ENCODE data around the gene MAST1.
"Not testable (repeated sequence)": the region's sequence is repeated elsewhere in the genome, so short reads cannot be mapped to it uniquely, and the experiment has no call there.

The MAST1 gene

DNA sequence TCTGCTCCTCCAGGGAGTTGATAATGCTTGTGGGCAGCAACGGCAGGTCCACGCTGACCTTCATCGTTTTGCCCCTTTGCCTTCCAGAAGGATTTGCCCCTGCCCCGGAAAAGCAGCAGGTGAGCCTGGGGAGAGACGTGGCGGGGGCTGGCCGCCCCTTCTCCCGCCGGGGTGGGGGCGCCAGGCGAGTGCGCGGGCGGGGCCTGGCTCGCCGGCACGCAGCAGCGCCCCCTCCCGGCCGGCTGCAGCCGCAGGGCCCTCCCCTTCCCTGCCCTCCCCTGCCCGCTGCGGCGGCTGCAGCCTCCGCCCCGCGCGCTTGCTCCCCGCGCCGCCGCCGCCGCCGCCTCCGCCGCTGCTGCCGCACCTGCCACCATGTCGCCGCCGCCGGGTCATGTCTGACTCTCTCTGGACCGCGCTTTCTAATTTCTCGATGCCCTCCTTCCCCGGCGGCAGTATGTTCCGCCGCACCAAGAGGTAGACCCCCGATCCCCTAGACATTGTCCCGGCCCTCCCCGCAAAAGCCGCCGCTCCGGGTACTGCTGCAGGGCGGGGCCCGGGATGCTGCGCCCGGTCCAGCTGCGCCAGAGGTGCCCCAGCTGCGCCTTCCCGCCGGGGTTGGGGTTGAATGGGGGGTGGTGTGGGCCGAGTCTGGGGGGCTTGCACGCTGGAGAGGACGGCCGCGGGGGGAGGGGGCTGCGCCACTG, at the start of gene MAST1:
Gene MAST1, plus strand, starts transcription at position 334 of the 704 bp plus-strand sequence. Its CDS starts 58 bp downstream, at position 392.
- DNase-seq: no peak

DNA sequence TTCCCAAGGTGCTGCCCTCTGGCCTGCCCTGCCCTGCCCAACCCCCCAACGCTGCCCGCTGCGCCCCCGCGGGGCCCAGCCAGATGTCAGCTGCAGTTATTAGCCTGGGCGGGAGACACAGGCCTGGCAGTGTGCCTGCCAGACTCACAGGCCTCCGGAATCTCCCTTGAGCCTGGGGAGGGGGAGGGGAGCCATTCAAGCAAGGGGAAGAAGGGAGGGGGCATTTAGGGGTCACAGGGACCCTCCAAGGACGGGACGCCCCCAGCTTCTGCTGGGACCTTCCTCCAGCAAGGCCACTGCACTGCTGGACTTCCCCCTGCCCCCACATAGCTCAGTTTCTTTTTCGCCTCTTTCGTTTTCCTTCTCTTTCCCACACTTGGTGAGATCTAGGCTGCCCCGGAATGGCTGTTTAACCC, 49.6 kb upstream of the MAST1 start:
- no peak for DNase-seq

- DNase-seq: peak; percentile 20
Observed at GRCh38 chr19:12789098-12789903, 49.0 kb upstream of the MAST1 start.

DNA sequence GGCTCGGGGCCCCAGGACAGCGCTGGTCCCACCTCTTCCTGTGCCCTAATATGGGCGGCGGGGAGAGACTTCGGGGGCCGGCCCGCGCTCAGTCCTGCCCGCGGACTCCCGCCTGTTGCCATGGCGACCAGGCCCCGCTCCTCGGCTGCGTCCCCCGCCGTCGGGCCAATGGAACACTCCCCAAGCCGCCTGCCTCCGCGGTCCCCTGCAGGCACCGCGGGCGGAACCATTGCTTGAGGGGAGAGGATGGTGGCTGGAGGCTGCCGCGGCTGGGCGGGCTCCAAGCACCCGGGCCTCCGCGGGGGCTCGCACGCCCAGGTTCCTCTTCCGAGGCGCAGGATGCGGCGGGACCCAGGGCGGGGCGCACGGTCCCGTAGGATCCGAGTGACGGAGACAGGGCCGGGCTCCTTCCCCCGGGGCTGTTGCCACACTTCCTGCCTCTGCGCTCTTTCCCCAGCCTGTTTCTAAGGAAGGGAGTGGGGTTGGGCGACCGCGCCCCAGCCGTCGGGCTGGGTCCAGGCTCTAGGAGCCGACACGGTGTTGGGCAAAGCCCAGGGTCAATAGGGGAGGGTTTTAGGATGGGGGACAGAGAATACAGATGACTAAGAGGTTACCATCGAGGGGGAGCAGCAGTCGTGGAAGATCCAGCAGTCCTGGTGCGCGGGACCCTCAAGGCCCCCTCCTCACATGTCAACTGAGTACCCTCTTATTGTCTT, 48.3 kb upstream of the MAST1 start:
- DNase-seq: peak; percentile 91

- DNase-seq: no peak
Observed at GRCh38 chr19:12790628-12791344, 47.5 kb upstream of the MAST1 start.

- peak; percentile 97 for DNase-seq
Observed at GRCh38 chr19:12791345-12792050, 46.8 kb upstream of the MAST1 start, which contains the start of gene JUNB. TSS of gene JUNB (plus strand) at chr19:12791486. CDS start at chr19:12791772, 286 bp downstream.

DNA sequence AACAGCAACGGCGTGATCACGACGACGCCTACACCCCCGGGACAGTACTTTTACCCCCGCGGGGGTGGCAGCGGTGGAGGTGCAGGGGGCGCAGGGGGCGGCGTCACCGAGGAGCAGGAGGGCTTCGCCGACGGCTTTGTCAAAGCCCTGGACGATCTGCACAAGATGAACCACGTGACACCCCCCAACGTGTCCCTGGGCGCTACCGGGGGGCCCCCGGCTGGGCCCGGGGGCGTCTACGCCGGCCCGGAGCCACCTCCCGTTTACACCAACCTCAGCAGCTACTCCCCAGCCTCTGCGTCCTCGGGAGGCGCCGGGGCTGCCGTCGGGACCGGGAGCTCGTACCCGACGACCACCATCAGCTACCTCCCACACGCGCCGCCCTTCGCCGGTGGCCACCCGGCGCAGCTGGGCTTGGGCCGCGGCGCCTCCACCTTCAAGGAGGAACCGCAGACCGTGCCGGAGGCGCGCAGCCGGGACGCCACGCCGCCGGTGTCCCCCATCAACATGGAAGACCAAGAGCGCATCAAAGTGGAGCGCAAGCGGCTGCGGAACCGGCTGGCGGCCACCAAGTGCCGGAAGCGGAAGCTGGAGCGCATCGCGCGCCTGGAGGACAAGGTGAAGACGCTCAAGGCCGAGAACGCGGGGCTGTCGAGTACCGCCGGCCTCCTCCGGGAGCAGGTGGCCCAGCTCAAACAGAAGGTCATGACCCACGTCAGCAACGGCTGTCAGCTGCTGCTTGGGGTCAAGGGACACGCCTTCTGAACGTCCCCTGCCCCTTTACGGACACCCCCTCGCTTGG, 46.1 kb upstream of the MAST1 start:
- DNase-seq: peak; percentile 72

DNA sequence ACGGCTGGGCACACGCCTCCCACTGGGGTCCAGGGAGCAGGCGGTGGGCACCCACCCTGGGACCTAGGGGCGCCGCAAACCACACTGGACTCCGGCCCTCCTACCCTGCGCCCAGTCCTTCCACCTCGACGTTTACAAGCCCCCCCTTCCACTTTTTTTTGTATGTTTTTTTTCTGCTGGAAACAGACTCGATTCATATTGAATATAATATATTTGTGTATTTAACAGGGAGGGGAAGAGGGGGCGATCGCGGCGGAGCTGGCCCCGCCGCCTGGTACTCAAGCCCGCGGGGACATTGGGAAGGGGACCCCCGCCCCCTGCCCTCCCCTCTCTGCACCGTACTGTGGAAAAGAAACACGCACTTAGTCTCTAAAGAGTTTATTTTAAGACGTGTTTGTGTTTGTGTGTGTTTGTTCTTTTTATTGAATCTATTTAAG, 45.4 kb upstream of the MAST1 start:
- no peak for DNase-seq

DNA sequence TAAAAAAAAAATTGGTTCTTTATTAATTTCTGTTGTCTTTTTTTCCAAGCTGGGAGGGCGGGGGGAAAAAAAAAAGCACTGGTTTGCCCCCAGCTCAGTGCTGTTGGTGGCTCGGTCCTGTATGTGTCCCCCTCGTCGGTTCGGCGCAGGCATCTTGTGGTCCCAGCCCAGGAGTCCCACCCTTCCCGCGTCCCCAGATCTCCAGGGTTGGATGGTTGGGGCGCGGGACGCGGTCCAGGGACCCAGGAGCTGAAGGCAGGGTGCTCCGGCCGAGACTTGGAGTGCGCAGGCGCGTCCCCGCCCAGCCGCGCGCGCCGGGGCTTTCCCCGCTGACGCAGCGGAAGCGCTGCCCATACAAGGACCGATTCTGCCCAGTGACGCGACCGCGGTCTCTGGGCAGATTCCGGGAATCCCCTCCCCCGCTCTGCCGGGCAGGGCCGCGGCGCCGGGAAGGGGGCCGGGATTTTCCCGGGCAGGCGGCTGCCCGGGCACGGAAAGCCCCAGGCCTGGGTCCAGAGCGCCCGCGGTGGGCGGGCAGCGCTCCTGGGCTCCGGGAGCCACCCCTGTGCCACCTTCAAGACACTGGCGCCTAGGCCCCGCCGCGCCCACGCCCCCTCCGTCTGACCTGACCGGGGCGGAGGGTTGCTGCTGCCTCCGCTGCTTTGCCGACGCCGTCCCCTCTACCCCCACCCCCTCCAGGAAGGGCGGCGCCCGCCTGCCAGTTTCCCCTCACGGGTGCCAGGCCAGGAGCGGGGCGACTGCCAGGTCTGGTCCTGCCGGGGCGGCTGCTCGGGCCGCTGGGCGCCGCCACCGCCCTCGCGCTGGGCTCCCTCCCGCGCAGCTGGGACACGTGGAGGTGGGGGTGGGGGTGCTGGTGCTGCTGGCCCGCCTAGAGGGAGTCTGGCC, 44.8 kb upstream of the MAST1 start:
- peak; percentile 89 for DNase-seq

DNA sequence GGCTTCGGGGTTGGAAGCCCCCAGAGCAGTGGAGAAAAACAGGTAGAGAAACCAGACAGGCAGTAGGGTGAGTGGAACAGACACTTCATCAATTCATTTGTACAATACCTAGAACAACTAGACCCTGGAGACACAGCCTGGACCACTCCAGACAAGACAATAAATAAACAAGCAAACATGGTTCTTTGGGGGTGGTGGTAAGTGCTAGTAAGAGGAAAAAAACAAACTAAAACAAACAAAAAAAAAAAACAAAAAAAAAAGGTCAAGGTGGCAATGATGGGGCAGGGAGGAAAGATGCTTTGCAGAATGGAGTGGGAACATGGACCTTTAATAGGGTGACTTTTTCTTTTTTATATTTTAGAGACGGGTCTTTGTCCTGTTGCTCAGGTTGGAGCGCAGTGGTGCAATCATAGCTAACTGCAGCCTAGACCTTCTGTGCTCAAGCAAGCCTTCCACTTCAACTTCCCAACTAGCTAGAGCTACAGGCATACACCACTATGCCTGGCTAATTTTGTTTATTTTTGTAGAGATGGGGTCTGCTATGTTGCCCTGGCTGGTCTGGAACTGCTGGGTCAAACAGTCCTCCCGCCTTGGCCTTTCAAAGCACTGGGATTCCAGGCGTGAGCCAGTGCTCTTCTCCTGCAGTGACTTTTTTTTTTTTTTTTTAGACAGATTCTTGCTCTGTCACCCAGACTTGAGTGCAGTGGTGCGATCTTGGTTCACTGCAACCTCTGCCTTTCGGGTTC, 43.9 kb upstream of the MAST1 start:
- DNase-seq: no peak

- DNase-seq: no peak
Observed at GRCh38 chr19:12794971-12795381, 43.3 kb upstream of the MAST1 start.

- peak; percentile 74 for DNase-seq
Observed at GRCh38 chr19:12796146-12797071, 41.9 kb upstream of the MAST1 start.

DNA sequence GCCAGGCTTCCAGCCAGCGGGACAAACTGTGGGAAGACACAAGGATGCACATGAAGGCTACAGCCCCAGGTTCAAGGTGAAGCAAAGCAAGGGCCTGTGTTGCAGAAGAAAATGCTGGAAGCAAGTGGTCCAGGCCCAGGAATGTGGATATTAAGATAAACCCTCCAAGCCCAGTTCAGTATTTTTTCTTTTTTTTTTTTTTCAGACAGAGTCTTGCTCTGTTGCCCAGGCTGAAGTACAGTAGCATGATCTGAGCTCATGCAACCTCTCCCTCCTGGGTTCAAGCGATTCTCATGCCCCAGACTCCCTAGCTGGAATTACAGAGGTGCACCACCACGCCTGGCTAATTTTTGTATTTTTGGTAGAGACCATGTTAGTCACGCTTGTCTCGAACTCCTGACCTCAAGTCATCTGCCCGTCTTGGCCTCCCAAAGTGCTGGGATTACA, 41.2 kb upstream of the MAST1 start:
- DNase-seq: no peak

DNA sequence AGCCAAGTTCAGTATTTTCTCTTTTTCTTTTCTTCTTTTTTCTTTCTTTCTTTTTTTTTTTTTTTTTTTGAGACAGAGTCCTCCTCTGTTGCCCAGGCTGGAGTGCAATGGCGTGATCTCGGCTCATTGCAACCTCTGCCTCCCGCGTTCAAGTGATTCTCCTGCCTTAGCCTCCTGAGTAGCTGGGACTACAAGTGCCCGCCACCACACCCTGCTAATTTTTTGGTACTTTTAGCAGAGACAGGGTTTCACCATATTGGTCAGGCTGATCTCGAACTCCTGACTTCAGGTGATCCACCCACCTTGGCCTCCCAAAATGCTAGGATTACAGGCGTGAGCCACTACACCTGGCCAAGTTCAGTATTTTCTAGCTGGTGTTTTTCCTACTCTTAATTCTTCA, 40.7 kb upstream of the MAST1 start:
- not testable (repeated sequence) for DNase-seq

GRCh38 chr19:12799742-12800465, 38.4 kb upstream of the MAST1 start:
- no peak for DNase-seq

DNA sequence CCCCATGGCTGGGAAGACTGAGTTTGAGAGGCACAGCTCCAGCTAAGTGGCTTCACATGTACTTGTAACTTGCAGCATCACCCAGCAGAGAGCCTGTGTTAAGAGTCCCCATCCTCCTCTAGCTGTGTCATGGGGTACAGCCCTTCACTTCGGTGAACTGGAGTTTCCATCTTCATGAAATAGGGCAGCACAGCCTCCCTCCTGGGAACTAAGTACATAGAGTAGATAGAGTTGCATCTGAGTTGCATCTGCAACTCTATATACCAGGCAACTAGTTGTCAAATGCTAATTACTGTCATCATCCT, 37.9 kb upstream of the MAST1 start:
- DNase-seq: no peak

GRCh38 chr19:12800923-12801465, 37.3 kb upstream of the MAST1 start:
- DNase-seq: no peak

Measured in activated gamma-delta T cell treated with Interleukin-2 at 50 U/mL for 16 hours (primary cell).